HG02610 (cell line): ENCODE measurements around the gene AGTPBP1.

Source experiments
- ATAC-seq: cut with Tn5 transposase; IDR thresholded peaks from one replicate; pipeline ENCODE4 v1.9.1; 2021; ENCODE audit warnings: mild to moderate bottlenecking, moderate library complexity; ENCODE audit not compliant: unreplicated experiment

The AGTPBP1 gene

GRCh38 chr9:85505612-85506011, 236.1 kb downstream of the AGTPBP1 start:
- ATAC-seq: no peak

GRCh38 chr9:85502815-85503655, 238.7 kb downstream of the AGTPBP1 start:
- no peak for ATAC-seq

GRCh38 chr9:85501882-85502281, 239.9 kb downstream of the AGTPBP1 start:
- no peak for ATAC-seq

- ATAC-seq: no peak
Observed at GRCh38 chr9:85501456-85501855, 240.3 kb downstream of the AGTPBP1 start.
